Bronchial epithelial cell (primary cell): Measurements from ENCODE around the gene IDH3G. TPM values are rescaled to one million over a fixed set of nuclear protein-coding genes. Genes with fewer than 3 reads are reported as not detected.

Source experiments
- DNase-seq: peaks from one replicate; pipeline ENCODE4 v3.0.0-alpha.2; 2010; ENCODE audit warnings: low read depth
- FAIRE-seq: peaks from 2 replicates; lab custom pipeline; 2011; peaks lifted over from hg19 to GRCh38; lab: Jason Lieb, UNC
- H3K27me3 ChIP-seq: 2 replicates; pipeline ENCODE4 v1.5.1; 2011; ENCODE audit warnings: low read length; ENCODE audit not compliant: control insufficient read depth, insufficient read depth
- H3K36me3 ChIP-seq: 2 replicates; pipeline ENCODE4 v1.5.1; 2011; ENCODE audit warnings: low read length; ENCODE audit not compliant: control insufficient read depth, insufficient read depth
- H3K4me3 ChIP-seq: 2 replicates; pipeline ENCODE4 v1.5.1; 2011; ENCODE audit warnings: mild to moderate bottlenecking, low read depth, low read length, control low read depth
- total RNA-seq: library from RNA; depleted of rRNA; stranded (reverse); fragments of >200 nt; gene quantifications from 2 replicates; pipeline ENCODE4 v1.2.1, GENCODE V29; 2014
- TF ChIP-seq, protein P1 (sequence below): IDR thresholded peaks from 2 replicates; pipeline ENCODE4 v1.5.1; 2011; ENCODE audit warnings: mild to moderate bottlenecking, moderate library complexity, low read length, control low read depth, inconsistent platforms; ENCODE audit not compliant: insufficient read depth, severe bottlenecking

The IDH3G gene
- total RNA-seq, 1 donor from 2014 or later = 26.3 TPM

- no peak for FAIRE-seq
Measured at GRCh38 chrX:153803211-153804099, 9.3 kb upstream of the IDH3G start.

DNA sequence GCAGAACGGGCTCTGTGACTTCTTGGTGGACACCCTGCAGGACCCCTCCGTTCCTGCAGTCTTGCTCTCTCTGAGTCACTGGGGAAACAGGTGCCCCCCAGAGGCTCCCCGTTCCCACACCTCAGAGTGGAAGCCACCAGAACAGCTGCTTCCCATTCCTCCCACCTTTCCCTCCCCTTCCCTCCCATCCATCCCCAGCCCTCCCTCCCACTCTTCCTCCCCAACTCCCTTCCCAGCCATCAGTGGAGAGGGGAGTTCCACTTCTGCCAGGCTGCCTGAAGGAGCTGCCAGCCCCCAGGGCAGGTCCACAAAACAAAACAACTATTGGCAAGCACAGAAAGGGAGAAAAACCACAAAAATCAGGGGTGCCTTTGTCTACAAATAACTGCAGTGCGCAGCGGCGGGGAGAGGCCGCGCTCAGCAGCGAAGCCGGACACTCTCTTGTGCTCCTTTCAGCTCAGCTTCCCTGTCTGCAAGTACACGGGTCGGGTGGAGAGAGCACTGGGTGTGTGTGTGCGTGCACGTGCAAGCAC, 8.4 kb upstream of the IDH3G start:
- FAIRE-seq = no peak
- TF ChIP-seq, protein P1, sequence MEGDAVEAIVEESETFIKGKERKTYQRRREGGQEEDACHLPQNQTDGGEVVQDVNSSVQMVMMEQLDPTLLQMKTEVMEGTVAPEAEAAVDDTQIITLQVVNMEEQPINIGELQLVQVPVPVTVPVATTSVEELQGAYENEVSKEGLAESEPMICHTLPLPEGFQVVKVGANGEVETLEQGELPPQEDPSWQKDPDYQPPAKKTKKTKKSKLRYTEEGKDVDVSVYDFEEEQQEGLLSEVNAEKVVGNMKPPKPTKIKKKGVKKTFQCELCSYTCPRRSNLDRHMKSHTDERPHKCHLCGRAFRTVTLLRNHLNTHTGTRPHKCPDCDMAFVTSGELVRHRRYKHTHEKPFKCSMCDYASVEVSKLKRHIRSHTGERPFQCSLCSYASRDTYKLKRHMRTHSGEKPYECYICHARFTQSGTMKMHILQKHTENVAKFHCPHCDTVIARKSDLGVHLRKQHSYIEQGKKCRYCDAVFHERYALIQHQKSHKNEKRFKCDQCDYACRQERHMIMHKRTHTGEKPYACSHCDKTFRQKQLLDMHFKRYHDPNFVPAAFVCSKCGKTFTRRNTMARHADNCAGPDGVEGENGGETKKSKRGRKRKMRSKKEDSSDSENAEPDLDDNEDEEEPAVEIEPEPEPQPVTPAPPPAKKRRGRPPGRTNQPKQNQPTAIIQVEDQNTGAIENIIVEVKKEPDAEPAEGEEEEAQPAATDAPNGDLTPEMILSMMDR = no peak

More at GRCh38 chrX:153803211-153804099, 9.3 kb upstream of the IDH3G start:
- peaks cover 1% of the 10 kb centered on the region for H3K27me3 ChIP-seq
- DNase-seq = no peak
- TF ChIP-seq, protein P1 = no peak
- no peak overlapping the region for H3K4me3 ChIP-seq
- no peaks in the 10 kb centered on the region for H3K36me3 ChIP-seq

GRCh38 chrX:153801669-153802068, 7.5 kb upstream of the IDH3G start:
- Histone ChIP-seq H3K27me3 (peaks cover 1% of the 10 kb centered on the region), H3K36me3 (peaks cover 3% of the 10 kb centered on the region), H3K4me3 (no peak overlapping the region)
- TF ChIP-seq, protein P1 = no peak
- DNase-seq (no peak), FAIRE-seq (no peak)

More for the DNA sequence above, 8.4 kb upstream of the IDH3G start:
- Histone ChIP-seq H3K27me3 (peaks cover 1% of the 10 kb centered on the region), H3K4me3 (no peak overlapping the region), H3K36me3 (peaks cover 2% of the 10 kb centered on the region)
- no peak for DNase-seq

DNA sequence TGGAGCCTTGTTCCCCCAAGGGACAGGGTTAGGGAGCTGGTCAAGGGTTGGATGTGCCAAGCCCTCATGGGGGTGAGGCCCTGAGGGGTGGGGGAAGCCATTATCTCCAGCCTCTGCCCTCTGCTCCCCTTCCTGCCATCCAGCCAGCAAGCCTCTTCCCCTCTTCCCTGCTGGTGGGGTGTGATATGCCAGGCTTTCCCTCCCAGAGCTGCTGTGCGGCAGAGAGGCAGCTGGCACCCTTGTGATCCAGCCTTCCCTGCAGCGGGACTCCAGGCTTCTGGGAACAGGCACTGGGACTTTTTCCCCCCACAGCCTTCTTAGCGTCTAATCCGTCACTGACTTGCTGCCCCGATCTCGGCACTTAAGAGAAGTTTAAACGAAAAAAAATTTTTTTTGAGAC, 6.6 kb upstream of the IDH3G start:
- H3K36me3 ChIP-seq = peaks cover 5% of the 10 kb centered on the region
- DNase-seq (no peak), FAIRE-seq (peak; percentile 7)
- TF ChIP-seq, protein P1 = no peak
- no peak overlapping the region for H3K4me3 ChIP-seq
- peaks cover 1% of the 10 kb centered on the region for H3K27me3 ChIP-seq

- Histone ChIP-seq H3K27me3 (peaks cover 1% of the 10 kb centered on the region), H3K4me3 (no peak overlapping the region), H3K36me3 (peaks cover 5% of the 10 kb centered on the region)
- FAIRE-seq (no peak), DNase-seq (no peak)
- TF ChIP-seq, protein P1 = no peak
Measured at GRCh38 chrX:153800177-153800722, 6.1 kb upstream of the IDH3G start.
